NCI-H446 (cell line): Measurements from ENCODE around the gene TRIP4.
A peak's percentile ranks its signal among the peaks of the same experiment; 100 is the strongest.
"Not testable (repeated sequence)": the region's sequence is repeated elsewhere in the genome, so short reads cannot be mapped to it uniquely, and the experiment has no call there.

Experiments used
- DNase-seq, 2 experiments: peaks; one replicate each; lab custom pipeline; 2025; lab: John Stamatoyannopoulos, UW

Gene TRIP4

GRCh38 chr15:64387562-64388168 is at the start of gene TRIP4:
Gene TRIP4 (plus strand): TSS chr15:64387836. CDS start chr15:64387864, 28 bp downstream.
- peak; percentile 82 to 94 for DNase-seq

GRCh38 chr15:64340355-64340754 is 47.3 kb upstream of the TRIP4 start:
- DNase-seq, result no peak

- DNase-seq, result no peak
These were observed 45.7 kb upstream of the TRIP4 start for GRCh38 chr15:64341961-64342360.

GRCh38 chr15:64343222-64343621 is 44.4 kb upstream of the TRIP4 start:
- no peak for DNase-seq

GRCh38 chr15:64343841-64344240 is 43.8 kb upstream of the TRIP4 start:
- DNase-seq, result no peak

- no peak for DNase-seq
These were observed 42.9 kb upstream of the TRIP4 start for GRCh38 chr15:64344651-64345294.

- not testable (repeated sequence) for DNase-seq
These were observed 41.4 kb upstream of the TRIP4 start for GRCh38 chr15:64346242-64346641.

GRCh38 chr15:64348455-64348854 is 39.2 kb upstream of the TRIP4 start:
- no peak for DNase-seq

GRCh38 chr15:64349375-64349774 is 38.3 kb upstream of the TRIP4 start:
- DNase-seq, result no peak

- no peak for DNase-seq
These were observed 36.4 kb upstream of the TRIP4 start for GRCh38 chr15:64351265-64351664.

- DNase-seq, result no peak
These were observed 32.8 kb upstream of the TRIP4 start for GRCh38 chr15:64354688-64355344.

GRCh38 chr15:64355348-64355943 is 32.2 kb upstream of the TRIP4 start:
- DNase-seq, result no peak

GRCh38 chr15:64355944-64356709 is 31.5 kb upstream of the TRIP4 start, which contains the start of gene CSNK1G1:
Gene CSNK1G1 (minus strand): TSS chr15:64356173. CDS start chr15:64300499, 55,674 bp downstream.
- DNase-seq, result peak; percentile 83 to 95

- no peak for DNase-seq
These were observed 31.0 kb upstream of the TRIP4 start for GRCh38 chr15:64356710-64357040.

- DNase-seq, result no peak
These were observed 26.4 kb upstream of the TRIP4 start for GRCh38 chr15:64361259-64361658.

GRCh38 chr15:64369078-64369607 is 18.5 kb upstream of the TRIP4 start:
- no peak for DNase-seq

- not testable (repeated sequence) for DNase-seq
These were observed 16.3 kb upstream of the TRIP4 start for GRCh38 chr15:64371383-64371782.

GRCh38 chr15:64373360-64373759 is 14.3 kb upstream of the TRIP4 start:
- no peak for DNase-seq

GRCh38 chr15:64379216-64379960 is 8.2 kb upstream of the TRIP4 start:
- DNase-seq, result peak; percentile 48 to 64

- not testable (repeated sequence) for DNase-seq
These were observed 7.3 kb upstream of the TRIP4 start for GRCh38 chr15:64380130-64380870.
